ENCODE results near the gene FNDC7.
"Not testable (repeated sequence)": the region's sequence is repeated elsewhere in the genome, so short reads cannot be mapped to it uniquely, and the experiment has no call there.

The FNDC7 gene

GRCh38 chr1:108742253-108742652 is 29.5 kb downstream of the FNDC7 start:
- DNase-seq (ENCODE audit: low read depth in 2 of 2, low spot score in 1 of 2): no peak

DNA sequence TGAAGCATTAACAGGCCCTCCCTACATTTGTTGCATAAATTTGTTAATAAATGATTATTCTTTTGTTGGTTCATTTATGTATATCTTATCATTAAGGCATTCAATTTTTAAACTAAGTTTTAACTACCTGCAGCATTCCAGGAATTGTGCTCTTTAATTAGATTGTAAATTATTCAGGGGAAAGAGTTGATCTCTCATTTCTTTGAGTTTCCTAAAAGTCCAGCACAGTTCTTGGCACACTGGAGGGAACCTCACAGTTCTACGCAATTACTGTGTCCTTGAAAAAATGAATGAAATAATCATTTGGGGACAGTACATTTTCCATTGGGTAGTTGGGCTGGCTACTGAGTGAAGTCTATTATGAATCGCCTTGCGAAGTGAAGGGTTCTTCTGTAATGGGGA is 33.3 kb downstream of the FNDC7 start:
- no peak for DNase-seq (ENCODE audit: low read depth in 2 of 2, low spot score in 1 of 2)

- DNase-seq (ENCODE audit: low read depth in 2 of 2, low spot score in 1 of 2): peak; percentile 100
Observed at GRCh38 chr1:108746382-108747170, 33.9 kb downstream of the FNDC7 start, which contains the start of gene STXBP3. Gene STXBP3, plus strand, starts transcription at chr1:108746674. Its CDS starts 64 bp downstream, at chr1:108746738.

GRCh38 chr1:108747171-108747850 is 34.6 kb downstream of the FNDC7 start:
- DNase-seq (ENCODE audit: low read depth in 2 of 2, low spot score in 1 of 2): peak in 1 of 2 donors; percentile 4

DNA sequence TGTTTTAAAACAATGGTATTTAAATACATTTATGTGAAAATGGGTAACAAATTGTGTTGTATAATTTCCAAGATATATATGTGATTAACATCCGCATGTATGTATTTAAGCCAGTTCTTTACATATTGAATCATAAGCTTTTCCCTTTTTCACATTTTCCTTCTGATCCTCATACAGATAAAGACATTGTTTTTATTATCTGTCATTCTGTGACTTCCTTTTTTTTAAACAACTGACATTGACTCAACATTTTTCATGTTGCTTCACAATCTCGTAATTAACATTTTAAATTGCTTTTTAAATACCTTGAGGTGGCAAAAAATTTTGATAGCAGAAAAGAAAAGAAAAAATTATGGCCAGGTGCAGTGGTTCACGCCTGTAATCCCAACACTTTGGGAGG is 35.2 kb downstream of the FNDC7 start:
- DNase-seq (ENCODE audit: low read depth in 2 of 2, low spot score in 1 of 2): no peak

DNA sequence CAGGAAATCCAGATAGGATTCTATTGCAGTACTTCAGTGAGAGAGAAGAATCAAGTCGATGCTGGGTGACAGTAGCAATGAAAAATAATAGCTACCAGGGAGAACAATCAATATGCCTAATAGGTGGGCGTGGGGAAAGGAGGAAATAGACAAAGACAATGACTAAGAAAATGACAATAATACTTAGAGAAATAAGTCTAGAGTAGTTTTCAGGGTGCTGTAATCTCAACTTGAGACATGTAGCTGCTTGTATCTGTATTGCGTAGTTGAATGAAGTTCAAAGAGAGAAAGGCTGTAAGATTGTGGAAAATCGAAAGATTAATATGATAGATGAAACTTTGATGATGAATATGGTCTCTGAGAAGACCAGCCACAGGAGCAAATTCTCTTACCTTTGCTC is 36.4 kb downstream of the FNDC7 start:
- no peak for DNase-seq (ENCODE audit: low read depth in 2 of 2, low spot score in 1 of 2)

GRCh38 chr1:108750476-108751181 is 37.9 kb downstream of the FNDC7 start:
- no peak for DNase-seq (ENCODE audit: low read depth in 2 of 2, low spot score in 1 of 2)

GRCh38 chr1:108753363-108753762 is 40.7 kb downstream of the FNDC7 start:
- no peak for DNase-seq (ENCODE audit: low read depth in 2 of 2, low spot score in 1 of 2)

- no peak for DNase-seq (ENCODE audit: low read depth in 2 of 2, low spot score in 1 of 2)
Observed at GRCh38 chr1:108758796-108759195, 46.1 kb downstream of the FNDC7 start.

GRCh38 chr1:108767115-108767514 is 54.4 kb downstream of the FNDC7 start:
- no peak for DNase-seq (ENCODE audit: low read depth in 2 of 2, low spot score in 1 of 2)

DNA sequence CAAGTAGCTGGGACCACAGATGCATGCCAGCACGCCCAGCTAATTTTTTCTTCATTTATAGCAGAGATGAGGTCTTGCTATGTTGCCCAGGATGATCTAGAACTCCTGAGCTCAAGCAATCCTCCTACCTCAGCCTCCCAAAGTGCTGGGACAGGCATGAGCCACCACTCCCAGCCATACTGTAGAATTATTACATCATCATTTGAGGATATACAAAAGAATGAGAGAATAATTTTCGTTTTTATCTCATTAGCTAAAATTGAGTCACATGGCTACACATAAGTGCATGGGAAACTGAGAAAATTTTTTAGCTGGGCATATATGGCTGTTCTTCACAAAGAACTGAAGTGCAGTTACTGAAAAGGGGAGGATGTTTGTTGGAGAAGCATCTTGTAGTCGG is 55.0 kb downstream of the FNDC7 start:
- DNase-seq (ENCODE audit: low read depth in 2 of 2, low spot score in 1 of 2): no peak

- no peak for DNase-seq (ENCODE audit: low read depth in 2 of 2, low spot score in 1 of 2)
Observed at GRCh38 chr1:108777839-108778238, 65.1 kb downstream of the FNDC7 start.

GRCh38 chr1:108779455-108779854 is 66.7 kb downstream of the FNDC7 start:
- no peak for DNase-seq (ENCODE audit: low read depth in 2 of 2, low spot score in 1 of 2)

- no peak for DNase-seq (ENCODE audit: low read depth in 2 of 2, low spot score in 1 of 2)
Observed at GRCh38 chr1:108780937-108781574, 68.3 kb downstream of the FNDC7 start.

GRCh38 chr1:108781575-108781944 is 68.9 kb downstream of the FNDC7 start:
- DNase-seq (ENCODE audit: low read depth in 2 of 2, low spot score in 1 of 2): not testable (repeated sequence)

GRCh38 chr1:108785264-108785663 is 72.6 kb downstream of the FNDC7 start:
- no peak for DNase-seq (ENCODE audit: low read depth in 2 of 2, low spot score in 1 of 2)

DNA sequence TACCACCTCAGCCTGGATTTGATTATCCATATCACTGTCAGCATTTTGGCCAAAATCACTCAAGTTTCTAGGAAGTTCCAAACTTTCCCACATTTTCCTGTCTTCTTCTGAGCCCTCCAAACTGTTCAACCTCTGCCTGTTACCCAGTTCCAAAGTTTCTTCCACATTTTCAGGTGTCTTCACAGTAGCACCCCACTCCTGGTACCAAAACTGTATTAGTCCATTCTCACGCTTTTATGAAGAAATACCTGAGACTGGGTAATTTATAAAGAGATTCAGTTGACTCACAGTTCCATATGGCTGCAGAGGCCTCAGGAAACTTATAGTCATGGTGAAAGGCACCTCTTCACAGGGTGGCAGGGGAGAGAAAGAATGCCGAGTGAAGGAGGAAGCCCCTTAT is 73.2 kb downstream of the FNDC7 start:
- no peak for DNase-seq (ENCODE audit: low read depth in 2 of 2, low spot score in 1 of 2)

- DNase-seq (ENCODE audit: low read depth in 2 of 2, low spot score in 1 of 2): no peak
Observed at GRCh38 chr1:108791790-108792189, 79.1 kb downstream of the FNDC7 start.

Data from stimulated activated CD8-positive, alpha-beta memory T cell treated with anti-CD3 and anti-CD28 coated beads, Interleukin-4, amount 100 ng/mL, for 1 hour (primary cell).